NCI-H187 treated with DMSO at 0.1 percent for 48 hours (cell line): ENCODE data around the gene BECN2.
"Not testable (repeated sequence)": the region's sequence is repeated elsewhere in the genome, so short reads cannot be mapped to it uniquely, and the experiment has no call there.

Experiments
- DNase-seq: peaks from one replicate; lab custom pipeline; 2025; lab: John Stamatoyannopoulos, UW

The BECN2 gene

DNA sequence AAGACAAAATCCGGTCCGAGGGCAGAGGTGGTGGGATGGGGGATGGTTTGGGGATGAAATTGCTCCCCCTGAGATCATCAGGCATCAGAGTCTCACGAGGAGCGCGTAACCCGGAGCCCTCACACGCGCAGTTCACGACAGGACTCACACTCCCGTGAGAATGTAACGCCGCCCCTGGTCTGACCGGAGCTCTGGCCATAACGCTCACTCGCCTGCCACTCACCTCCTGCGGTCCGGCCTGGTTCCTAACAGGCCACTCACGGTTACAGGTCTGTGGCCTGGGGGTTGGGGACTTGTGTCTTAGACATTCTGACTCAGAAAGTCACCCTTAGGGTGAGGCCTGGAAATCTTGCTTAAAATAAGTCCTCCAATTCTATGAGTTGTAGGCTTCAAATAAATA, 21.5 kb downstream of the BECN2 start:
- DNase-seq, result no peak

DNA sequence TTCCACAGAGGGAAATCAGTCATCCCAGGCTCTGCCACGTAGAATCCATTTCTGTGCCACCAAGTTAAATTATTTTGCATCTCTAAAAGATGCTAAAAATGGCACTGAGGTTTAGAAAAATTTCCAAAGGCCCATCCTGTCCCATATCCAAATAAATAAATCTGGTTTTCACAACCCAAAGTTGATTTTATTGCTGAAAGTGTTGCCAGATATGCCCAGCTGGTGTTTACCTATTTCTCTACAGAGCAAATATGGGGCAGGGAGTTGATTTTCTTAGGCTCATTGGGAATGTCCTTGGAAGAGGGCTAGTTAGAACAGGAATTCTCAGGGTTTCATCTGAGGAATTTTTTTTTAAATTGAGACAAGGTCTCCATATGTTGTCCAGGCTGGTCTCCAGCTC, 22.4 kb downstream of the BECN2 start:
- DNase-seq, result no peak

DNA sequence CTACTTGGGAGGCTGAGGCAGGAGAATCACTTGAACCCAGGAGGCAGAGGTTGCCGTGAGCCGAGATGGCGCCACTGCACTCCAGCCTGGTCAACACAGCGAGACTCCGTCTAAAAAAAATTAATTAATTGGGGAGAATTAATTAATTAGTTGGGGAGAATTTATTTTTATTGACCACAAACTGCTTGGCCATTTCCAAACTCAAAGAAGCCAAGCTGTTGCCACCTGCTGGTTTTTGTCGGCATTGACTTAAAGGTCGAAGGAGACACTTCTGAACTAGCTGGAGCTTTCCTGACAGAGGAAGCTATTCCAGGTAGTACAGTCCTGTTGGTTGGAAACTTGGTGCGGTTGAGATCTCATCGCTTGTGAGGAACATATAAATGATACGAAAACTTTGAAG, 28.2 kb downstream of the BECN2 start:
- no peak for DNase-seq

DNA sequence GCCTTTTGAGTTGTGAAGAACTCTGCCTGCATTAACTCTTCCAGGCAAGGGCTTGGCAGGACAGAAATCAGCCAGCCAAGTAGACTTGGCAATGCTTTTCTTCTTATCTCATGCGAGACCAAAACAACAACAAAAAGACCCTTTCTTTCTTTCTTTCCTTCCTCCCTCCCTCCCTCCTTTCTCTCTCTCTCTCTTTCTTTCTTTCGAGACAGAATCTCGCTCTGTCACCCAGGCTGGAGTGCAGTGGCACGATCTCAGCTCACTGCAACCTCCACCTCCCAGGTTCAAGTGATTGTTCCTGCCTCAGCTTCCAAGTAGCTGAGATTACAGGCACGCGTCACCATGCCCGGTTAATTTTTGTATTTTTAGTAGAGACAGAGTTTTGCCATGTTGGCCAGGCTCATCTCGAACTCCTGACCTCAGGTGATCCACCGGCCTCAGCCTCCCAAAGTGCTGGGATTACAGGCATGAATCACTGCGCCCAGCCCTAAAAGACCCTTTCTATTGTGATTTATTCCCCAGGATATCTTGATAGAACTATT, 30.9 kb downstream of the BECN2 start:
- DNase-seq, result not testable (repeated sequence)

DNA sequence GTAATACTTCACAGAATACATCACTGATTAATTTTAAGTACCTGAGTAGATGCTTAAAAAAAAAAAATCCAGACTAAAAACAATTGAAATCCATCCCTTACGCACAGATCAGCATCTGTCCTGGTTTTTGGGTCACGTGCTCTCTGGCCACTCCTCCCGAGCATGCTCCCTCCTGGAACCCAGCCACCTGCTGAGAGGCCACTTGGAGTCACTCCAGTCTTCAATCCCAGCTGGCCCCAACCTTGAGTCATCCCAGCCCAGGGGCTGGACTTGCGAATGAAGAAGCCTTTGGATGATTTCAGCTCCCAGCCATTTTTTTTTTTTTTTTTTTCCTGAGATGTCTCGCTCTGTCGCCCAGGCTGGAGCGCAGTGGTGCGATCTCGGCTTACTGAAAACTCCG, 32.5 kb downstream of the BECN2 start:
- no peak for DNase-seq

DNA sequence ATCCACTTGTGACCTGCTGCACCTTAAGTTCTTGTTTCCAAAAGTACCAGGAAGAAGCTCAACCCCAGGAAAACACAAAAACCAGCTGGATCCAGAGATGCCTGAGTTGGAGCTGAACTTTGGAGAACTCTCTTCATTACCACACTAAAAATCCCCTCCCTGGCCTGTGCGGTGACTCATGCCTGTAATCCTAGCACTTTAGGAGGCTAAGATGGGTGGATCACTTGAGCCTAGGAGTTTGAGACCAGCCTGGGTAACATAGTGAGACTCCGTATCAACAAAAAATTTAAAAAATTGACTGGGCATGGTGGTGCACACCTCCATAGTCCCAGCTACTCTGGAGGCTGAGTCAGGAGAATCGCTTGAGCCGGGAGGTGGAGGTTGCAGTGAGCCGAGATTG, 35.2 kb downstream of the BECN2 start:
- no peak for DNase-seq

DNA sequence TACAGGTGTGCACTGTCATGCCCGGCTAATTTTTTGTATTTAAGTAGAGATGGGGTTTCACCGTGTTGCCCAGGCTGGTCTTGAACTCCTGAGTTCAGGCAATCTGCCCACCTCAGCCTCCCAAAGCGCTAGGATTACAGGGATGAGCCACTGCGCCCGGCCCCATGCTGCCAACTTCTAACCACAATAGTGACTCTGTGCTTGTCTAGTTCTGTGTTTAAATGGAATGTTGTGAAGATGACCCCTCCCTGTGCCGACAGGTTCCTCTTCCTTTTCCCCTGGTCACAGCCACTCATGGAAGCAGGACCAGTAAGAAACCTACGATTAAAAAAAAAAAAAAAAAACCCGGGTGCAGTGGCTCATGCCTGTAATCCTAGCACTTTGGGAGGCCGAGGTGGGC, 36.6 kb downstream of the BECN2 start:
- DNase-seq, result no peak

DNA sequence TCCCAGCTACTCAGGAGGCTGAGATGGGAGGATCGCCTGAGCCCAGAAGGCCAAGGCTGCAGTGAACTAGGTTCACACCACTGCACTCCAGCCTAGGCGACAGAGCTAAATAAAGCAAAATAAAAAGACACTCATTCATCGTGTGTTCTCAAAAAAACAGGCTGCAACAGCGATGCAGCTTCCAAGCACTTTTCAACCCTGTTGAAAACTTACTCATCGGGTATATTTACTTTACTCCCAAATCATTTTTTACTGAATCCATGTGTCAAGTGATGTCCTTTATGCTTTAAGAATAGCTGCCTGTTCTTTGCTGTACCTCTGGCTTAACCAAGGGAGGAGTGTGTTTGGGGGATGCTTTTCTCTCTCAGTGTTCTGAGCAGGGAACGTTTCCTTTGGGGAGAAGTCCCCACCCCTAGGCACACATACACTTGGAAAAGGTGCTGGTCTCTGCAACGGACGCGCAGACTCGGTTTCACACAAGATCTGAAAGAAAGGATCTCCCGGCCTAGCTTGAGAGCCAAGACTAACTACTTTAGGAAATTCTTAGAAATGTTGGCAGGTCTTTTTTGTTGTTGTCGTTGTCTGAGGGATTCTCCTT, 39.9 kb downstream of the BECN2 start:
- no peak for DNase-seq

DNA sequence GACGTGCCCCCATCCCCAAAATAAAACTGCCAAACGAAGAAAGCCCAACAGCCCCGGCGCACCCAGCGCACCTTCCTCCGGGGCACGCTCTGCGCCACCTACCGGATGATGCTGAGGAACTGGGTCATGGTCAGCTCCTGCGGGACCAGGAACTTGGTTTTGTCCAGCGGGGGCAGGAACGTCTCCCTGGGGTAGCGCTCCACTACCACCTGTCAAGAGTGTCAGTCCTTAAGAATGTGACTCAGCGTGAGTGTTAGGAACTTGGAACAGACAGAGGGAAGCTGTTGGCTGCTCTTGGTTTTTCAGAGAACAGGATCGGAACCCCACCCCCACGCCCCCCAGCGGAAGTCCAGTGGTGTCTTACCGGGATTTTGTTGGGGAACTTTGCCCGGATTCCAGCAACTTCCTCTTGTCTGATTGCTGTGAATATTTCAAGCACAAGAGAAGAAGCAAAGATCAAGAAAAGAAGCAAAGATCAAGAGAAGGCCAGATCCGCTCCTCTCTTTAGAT, 40.9 kb downstream of the BECN2 start:
- DNase-seq, result no peak

DNA sequence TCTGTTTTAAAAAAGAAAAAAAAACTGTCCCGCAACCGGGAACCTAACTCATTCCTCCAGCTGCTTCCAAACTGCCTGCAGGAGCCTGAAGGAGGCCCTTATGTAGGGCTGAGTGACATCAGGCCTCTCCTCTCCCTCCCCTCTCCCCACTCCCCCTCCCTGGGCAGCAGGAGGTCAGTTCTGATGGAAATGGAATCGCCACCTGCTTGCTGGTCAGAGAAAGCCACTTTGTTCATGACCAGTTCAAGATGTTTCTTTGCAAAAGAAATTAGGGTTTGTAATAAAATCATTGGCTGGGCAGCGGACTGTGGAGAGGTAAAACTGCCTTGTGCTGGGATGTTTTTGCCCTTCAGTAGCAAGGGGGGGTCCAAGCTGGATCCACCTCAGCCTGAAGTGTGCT, 41.5 kb downstream of the BECN2 start, which contains the start of gene MAP1LC3C:
Gene MAP1LC3C, minus strand, starts transcription at position 73 of the 400 bp plus-strand sequence. CDS start 90 bp downstream, outside the sequence.
- no peak for DNase-seq

DNA sequence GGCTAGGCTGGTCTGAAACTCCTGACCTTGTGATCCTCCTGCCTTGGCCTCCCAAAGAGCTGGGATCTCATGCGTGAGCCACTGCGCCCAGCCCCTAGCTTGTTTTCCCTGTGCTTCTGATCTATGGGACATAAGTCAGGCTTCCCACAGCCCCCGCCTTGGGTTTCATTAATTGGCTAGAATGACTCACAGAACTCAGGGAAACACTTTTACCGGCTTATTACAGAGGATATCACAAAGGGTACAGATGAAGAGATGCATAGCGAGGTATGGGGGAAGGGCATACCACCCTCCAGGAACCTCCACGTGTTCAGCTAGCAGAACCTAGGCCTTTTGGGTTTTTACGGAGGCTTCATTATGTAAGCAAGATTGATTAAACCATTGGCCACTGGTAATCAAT, 42.9 kb downstream of the BECN2 start:
- no peak for DNase-seq

DNA sequence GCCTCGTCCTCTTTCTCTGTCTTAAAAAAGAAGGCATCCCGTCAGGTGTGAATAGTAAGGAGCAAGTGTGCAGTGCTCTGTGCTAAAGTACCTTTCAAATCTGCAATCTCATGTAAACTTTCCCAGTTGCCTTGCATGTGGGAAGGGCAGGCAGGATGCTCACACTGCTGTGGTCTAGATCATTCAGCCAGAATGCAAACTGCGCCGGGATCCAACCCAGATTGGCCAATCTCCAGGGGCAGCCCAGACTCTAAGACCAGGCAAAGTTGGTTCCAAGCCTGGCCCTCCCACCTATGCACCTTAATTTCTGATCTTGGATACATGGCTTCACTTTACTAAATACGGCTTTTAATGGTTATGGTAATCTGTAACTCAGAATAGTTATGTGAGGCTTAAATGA, 44.5 kb downstream of the BECN2 start:
- no peak for DNase-seq

DNA sequence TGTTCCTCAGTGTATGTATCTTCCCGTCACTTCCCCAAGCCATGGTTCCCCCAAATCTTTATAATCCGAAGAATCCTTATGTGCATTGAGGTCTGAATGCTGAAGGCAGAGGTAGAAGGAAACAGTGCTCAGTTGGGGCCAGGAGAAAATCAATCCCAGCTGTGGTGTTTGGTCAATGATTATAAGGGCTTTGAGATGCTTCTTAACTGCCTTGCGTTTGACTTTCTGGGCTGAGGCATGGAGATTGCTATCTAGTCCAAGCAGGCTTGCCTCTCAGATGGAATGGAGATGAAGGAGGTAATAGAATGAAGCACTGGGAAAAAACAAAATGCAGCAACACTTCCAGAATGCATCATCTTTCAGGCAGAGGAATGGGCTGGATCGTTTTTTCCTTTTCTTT, 44.9 kb downstream of the BECN2 start:
- no peak for DNase-seq

DNA sequence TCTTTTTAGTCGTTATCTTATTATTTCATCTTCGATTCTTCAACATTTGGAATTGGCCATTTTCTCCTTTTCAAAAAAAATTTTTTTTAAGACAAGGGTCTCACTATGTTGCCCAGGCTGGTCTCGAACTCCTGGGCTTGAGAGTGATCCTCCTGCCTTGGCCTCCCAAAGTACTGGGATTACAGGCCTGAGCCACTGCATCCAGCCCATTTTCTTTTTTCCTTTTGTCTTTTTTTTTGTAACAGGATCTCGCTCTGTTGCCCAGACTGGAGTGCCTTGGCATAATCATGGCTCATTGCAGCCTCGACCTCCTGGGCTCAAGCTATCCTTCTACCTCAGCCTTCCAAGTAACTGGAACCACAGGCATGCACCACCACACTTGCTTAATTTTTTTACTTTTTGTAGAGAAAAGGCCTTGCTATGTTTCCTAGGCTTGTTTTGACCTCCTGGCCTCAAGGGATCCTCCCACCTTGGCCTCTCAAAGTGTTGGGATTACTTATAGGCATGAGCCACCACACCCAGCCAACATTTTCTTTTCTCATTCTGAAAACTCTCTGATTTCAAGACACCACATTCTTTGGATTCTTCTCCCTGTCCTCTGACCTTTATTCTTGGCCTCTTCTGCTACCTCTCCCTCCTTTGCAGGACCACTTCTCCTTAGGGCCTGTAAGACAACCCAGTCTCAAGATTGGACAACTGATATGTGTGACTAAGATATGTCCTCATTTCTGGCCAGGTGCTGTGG, 47.4 kb downstream of the BECN2 start:
- DNase-seq, result no peak

DNA sequence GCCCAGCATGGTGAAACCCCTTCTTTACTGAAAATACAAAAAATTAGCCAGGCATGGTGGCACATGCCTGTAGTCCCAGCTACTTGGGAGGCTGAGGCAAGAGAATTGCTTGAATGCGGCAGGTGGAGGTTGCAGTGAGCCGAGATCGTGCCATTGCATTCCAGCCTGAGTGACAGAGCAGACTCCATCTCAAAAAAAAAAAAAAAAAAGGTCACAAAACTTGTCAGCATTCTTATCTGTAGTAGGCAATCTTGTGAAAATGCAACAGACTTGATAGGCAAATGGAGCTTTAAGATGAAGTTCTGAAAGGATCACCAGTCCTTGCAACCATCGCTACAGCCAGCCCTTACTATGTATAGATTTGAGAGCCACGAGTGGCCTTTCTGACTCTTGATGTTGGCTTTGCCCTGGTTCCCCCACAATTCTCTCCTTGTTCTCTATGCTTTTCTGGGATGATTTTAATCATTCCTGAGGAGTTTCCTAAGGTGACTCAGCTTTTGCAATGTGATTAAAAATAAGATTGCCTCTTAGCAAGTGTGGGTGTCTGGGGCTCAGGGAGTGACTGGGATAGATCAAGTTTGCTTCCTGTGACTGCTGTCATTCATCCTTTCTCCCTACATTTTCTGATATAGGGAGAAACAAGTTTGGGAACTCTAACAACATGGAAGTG, 48.4 kb downstream of the BECN2 start:
- no peak for DNase-seq

DNA sequence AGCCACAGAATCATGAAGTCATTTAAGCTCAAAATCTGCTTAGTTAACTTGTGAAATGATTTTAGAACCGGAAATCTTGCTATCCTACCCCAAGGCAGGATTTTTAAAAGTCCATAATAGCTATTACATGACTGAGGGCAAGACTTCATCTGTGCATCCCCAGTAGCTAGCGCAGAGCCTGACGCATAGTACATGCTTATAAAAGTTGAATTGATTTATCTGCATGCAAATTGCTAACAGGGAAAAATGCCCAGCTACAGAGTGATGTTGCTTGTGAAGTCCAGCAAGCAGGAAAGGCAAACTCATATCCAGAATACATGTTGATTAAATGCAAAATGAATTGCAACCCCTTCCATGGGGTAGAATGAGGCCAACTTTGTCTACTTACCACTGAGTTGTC, 49.4 kb downstream of the BECN2 start:
- DNase-seq, result no peak
